Uterus (tissue), 2 donors: ENCODE measurements around the gene TNFSF9.
"Not testable (repeated sequence)": the region's sequence is repeated elsewhere in the genome, so short reads cannot be mapped to it uniquely, and the experiment has no call there.

Experiments used
- CTCF ChIP-seq, 4 experiments: fragments of 200-600 bp in 2 of 4; fragments of 450-650 bp in 2 of 4; sonication (generic) in 2 of 4; IDR thresholded peaks; one replicate each; pipeline ENCODE4 v1.5.1; 2016 to 2019; ENCODE audit warnings: antibody characterized with exemption in 4 of 4, mild to moderate bottlenecking in 2 of 4, moderate library complexity in 1 of 4
- POLR2A ChIP-seq, 2 donors: fragments of 450-650 bp; IDR thresholded peaks; one replicate each; pipeline ENCODE4 v1.6.1; 2016; ENCODE audit warnings: antibody characterized with exemption in 2 of 2, mild to moderate bottlenecking in 1 of 2, moderate library complexity in 1 of 2

- not testable (repeated sequence) for TF ChIP-seq CTCF, POLR2A (IDR thresholded peaks at IDR 0.05)
Measured at GRCh38 chr19:6562437-6562836, 31.6 kb downstream of the TNFSF9 start.
